A549 (cell line): ENCODE measurements around the gene PREX1. TPM values are rescaled to one million over a fixed set of nuclear protein-coding genes. Genes with fewer than 3 reads are reported as not detected.

Experiments
- ATAC-seq, 2 experiments: fragments of 200-7000 bp in 1 of 2; fragments of >200 bp in 1 of 2; cut with Nextera tagmentation in 1 of 2; cut with Tn5 transposase in 1 of 2; 3 replicates each; pipeline versions ENCODE4 v1.8.0 to v1.9.1; 2018 to 2020; ENCODE audit warnings: mild to moderate bottlenecking in 1 of 2, moderate library complexity in 1 of 2
- CTCF ChIA-PET: fragments of 300-600 bp; sonication (Branson Sonifier 250); formaldehyde crosslinking; extraction: SDS; loops from one replicate; lab custom pipeline; 2021; ENCODE audit warnings: antibody characterized with exemption, inconsistent platforms; lab: Yijun Ruan, JAX
- POLR2A ChIA-PET: fragments of 350-600 bp; formaldehyde crosslinking; extraction: SDS; loops from one replicate; lab custom pipeline; 2021; ENCODE audit warnings: antibody characterized with exemption, inconsistent platforms; lab: Yijun Ruan, JAX
- DNase-seq, 2 experiments: peaks; one replicate each; pipeline versions ENCODE4 v3.0.0 to v3.0.0-alpha.2; 2011 to 2016; ENCODE audit warnings: low read depth in 1 of 2, low spot score in 1 of 2
- FAIRE-seq: peaks from 2 replicates; lab custom pipeline; 2011; peaks lifted over from hg19 to GRCh38; lab: Jason Lieb, UNC
- H3K27ac ChIP-seq, 2 experiments: fragments of >200 bp; sonication (Bioruptor Twin); formaldehyde crosslinking; 3 replicates each; pipeline ENCODE4 v1.5.1; 2016 to 2017
- H3K4me1 ChIP-seq: fragments of >200 bp; sonication (Bioruptor Twin); formaldehyde crosslinking; 3 replicates; pipeline ENCODE4 v1.6.1; 2016
- H3K4me2 ChIP-seq: fragments of >200 bp; sonication (Bioruptor Twin); formaldehyde crosslinking; 3 replicates; pipeline ENCODE4 v1.6.1; 2016
- H3K4me3 ChIP-seq: fragments of >200 bp; sonication (Bioruptor Twin); formaldehyde crosslinking; 3 replicates; pipeline ENCODE4 v1.5.1; 2016
- H3K9me3 ChIP-seq: fragments of >200 bp; sonication (Bioruptor Twin); formaldehyde crosslinking; 3 replicates; pipeline ENCODE4 v1.6.1; 2016
- ATOH8 ChIP-seq: fragments of 250-450 bp; sonication (Bioruptor Pico); IDR thresholded peaks from 2 replicates; pipeline ENCODE4 v1.5.0; 2020; ENCODE audit warnings: low read depth, mild to moderate bottlenecking, moderate library complexity
- BCL3 ChIP-seq: fragments of >200 bp; sonication (Bioruptor Twin); formaldehyde crosslinking; IDR thresholded peaks from 3 replicates; pipeline ENCODE4 v1.6.1; 2016
- BHLHE40 ChIP-seq: IDR thresholded peaks from 2 replicates; pipeline ENCODE4 v1.6.1; 2012; ENCODE audit warnings: low read depth, low read length, inconsistent platforms
- CHD4 ChIP-seq: fragments of 200-600 bp; sonication (generic); IDR thresholded peaks from 2 replicates; pipeline ENCODE4 v1.6.1; 2016; ENCODE audit warnings: antibody characterized with exemption, mild to moderate bottlenecking, borderline replicate concordance
- FOSB ChIP-seq: fragments of 250-450 bp; sonication (Bioruptor Pico); IDR thresholded peaks from 2 replicates; pipeline ENCODE4 v1.5.0; 2020; ENCODE audit warnings: mild to moderate bottlenecking, moderate library complexity
- FOXS1 ChIP-seq: fragments of 250-450 bp; sonication (Bioruptor Pico); IDR thresholded peaks from 2 replicates; pipeline ENCODE4 v1.5.0; 2020; ENCODE audit warnings: mild to moderate bottlenecking, moderate library complexity
- HES2 ChIP-seq: fragments of >200 bp; sonication (Bioruptor Twin); formaldehyde crosslinking; IDR thresholded peaks from 2 replicates; pipeline ENCODE4 v1.6.1; 2016
- HEYL ChIP-seq: fragments of 250-450 bp; sonication (Bioruptor Pico); IDR thresholded peaks from 2 replicates; pipeline ENCODE4 v1.8.0; 2021; ENCODE audit warnings: mild to moderate bottlenecking, moderate library complexity
- HMGXB4 ChIP-seq: fragments of 250-450 bp; sonication (Bioruptor Pico); IDR thresholded peaks from 2 replicates; pipeline ENCODE4 v1.5.0; 2021; ENCODE audit warnings: mild to moderate bottlenecking, moderate library complexity, borderline replicate concordance
- HOXB13 ChIP-seq: fragments of 250-450 bp; sonication (Bioruptor Pico); IDR thresholded peaks from 2 replicates; pipeline ENCODE4 v1.5.0; 2020; ENCODE audit warnings: low read depth, mild to moderate bottlenecking, moderate library complexity
- HOXB5 ChIP-seq: fragments of 250-450 bp; sonication (Bioruptor Pico); IDR thresholded peaks from 2 replicates; pipeline ENCODE4 v1.5.0; 2020; ENCODE audit warnings: mild to moderate bottlenecking, moderate library complexity
- JUN ChIP-seq, 2 experiments: fragments of >200 bp; sonication (Bioruptor Twin); formaldehyde crosslinking; IDR thresholded peaks; 2 replicates in 1 of 2; 3 replicates in 1 of 2; pipeline ENCODE4 v1.6.1; 2016 to 2017
- JUNB ChIP-seq: fragments of >200 bp; sonication (Bioruptor Twin); formaldehyde crosslinking; IDR thresholded peaks from 2 replicates; pipeline ENCODE4 v1.6.1; 2016
- KDM1A ChIP-seq: fragments of 200-600 bp; sonication (generic); IDR thresholded peaks from 2 replicates; pipeline ENCODE4 v1.6.1; 2016; ENCODE audit warnings: low read depth, mild to moderate bottlenecking
- PHF8 ChIP-seq: fragments of 200-600 bp; sonication (generic); IDR thresholded peaks from 2 replicates; pipeline ENCODE4 v1.6.1; 2016; ENCODE audit warnings: low read depth, mild to moderate bottlenecking, antibody characterized with exemption, moderate library complexity, borderline replicate concordance
- POLR2AphosphoS2 ChIP-seq: conservative IDR thresholded peaks from 2 replicates; pipeline ENCODE4 v1.6.1; 2012; ENCODE audit warnings: low read length, improper control_type of control experiment, inconsistent platforms
- RAD21 ChIP-seq, 2 experiments: fragments of >200 bp in 1 of 2; sonication (Bioruptor Twin) in 1 of 2; formaldehyde crosslinking in 1 of 2; IDR thresholded peaks in 1 of 2; conservative IDR thresholded peaks in 1 of 2; 2 replicates in 1 of 2; 3 replicates in 1 of 2; pipeline ENCODE4 v1.6.1; 2012 to 2018; ENCODE audit warnings: inconsistent platforms in 1 of 2
- RCOR1 ChIP-seq: fragments of 150-350 bp; IDR thresholded peaks from 2 replicates; pipeline ENCODE4 v1.6.1; 2014; ENCODE audit warnings: antibody characterized with exemption, low read length, low read depth
- RFX5 ChIP-seq: fragments of 450-650 bp; IDR thresholded peaks from 2 replicates; pipeline ENCODE4 v1.7.1; 2014; ENCODE audit warnings: antibody characterized with exemption, mild to moderate bottlenecking, moderate library complexity
- SMC3 ChIP-seq: fragments of >200 bp; sonication (Bioruptor Twin); formaldehyde crosslinking; IDR thresholded peaks from 3 replicates; pipeline ENCODE4 v1.6.1; 2018; ENCODE audit warnings: inconsistent platforms
- SREBF2 ChIP-seq: fragments of 450-650 bp; IDR thresholded peaks from 2 replicates; pipeline ENCODE4 v1.6.1; 2014; ENCODE audit warnings: mild to moderate bottlenecking, moderate library complexity
- TP53 ChIP-seq: fragments of 250-450 bp; sonication (Bioruptor Pico); IDR thresholded peaks from 2 replicates; pipeline ENCODE4 v1.5.0; 2021; ENCODE audit warnings: mild to moderate bottlenecking, moderate library complexity
- ZNF302 ChIP-seq: fragments of 250-450 bp; sonication (Bioruptor Pico); IDR thresholded peaks from 2 replicates; pipeline ENCODE4 v1.9.0; 2021; ENCODE audit warnings: inconsistent platforms, mild to moderate bottlenecking, moderate library complexity
- WGBS: methylation state at CpG from one replicate; pipeline ENCODE4 v1.1.6; 2017; ENCODE audit errors: missing lambda C conversion rate; 5-methylcytosine and 5-hydroxymethylcytosine counted together
- polyA plus RNA-seq, 4 experiments: library from polyadenylated mRNA; depleted of rRNA in 3 of 4; stranded (reverse); fragments of >200 nt; fragmentation: RNase III in 1 of 4; extraction: RNeasy Plus Mini Kit Qiagen cat#74134 plus additional on column Dnase treatment in 1 of 4; gene quantifications; 2 replicates in 3 of 4; 3 replicates in 1 of 4; pipeline ENCODE4 v1.2.3, GENCODE V29; 2011 to 2017

Gene PREX1
- polyA plus RNA-seq, 2 of the 4 experiments (the other 2 are of a cell fraction), result 3.6 to 4.2 TPM

GRCh38 chr20:48804300-48804980 lies 23.4 kb downstream of the PREX1 start:
- ChIA-PET POLR2A (no interaction called here), CTCF (interaction anchor here (0.7 to 1.1 kb wide), 3 partner anchors 13 to 101 kb away, joined by 3 to 4 read pairs (median 3); no protein-coding TSS in a partner anchor)
- H3K4me1 ChIP-seq, result no peaks in the 10 kb centered on the region
- peaks cover 25% of the 10 kb centered on the region for H3K9me3 ChIP-seq
- FAIRE-seq (no peak), DNase-seq (no peak), ATAC-seq (no peak)
- H3K4me3 ChIP-seq, result no peak overlapping the region
- no peak overlapping the region for H3K27ac ChIP-seq
- TF ChIP-seq SMC3, result no peak
- no peak for TF ChIP-seq FOXS1
- TF ChIP-seq RAD21 (conservative IDR thresholded peaks at IDR 0.05 in 1 of 2, IDR thresholded peaks at IDR 0.05 in 1 of 2), result no peak
- no peak for TF ChIP-seq JUNB
- no peak for TF ChIP-seq HOXB13
- no peak for TF ChIP-seq BCL3
- TF ChIP-seq HOXB5 (CRISPR knock-in tag), result no peak
- no peak for TF ChIP-seq SREBF2
- no peak for TF ChIP-seq ZNF302 (CRISPR knock-in tag)
- TF ChIP-seq TP53 (CRISPR knock-in tag), result no peak
- TF ChIP-seq PHF8, result no peak
- no peak for TF ChIP-seq ATOH8
- TF ChIP-seq KDM1A, result no peak
- no peak for TF ChIP-seq HMGXB4 (CRISPR knock-in tag)
- no peak for TF ChIP-seq HES2
- no peak overlapping the region for H3K4me2 ChIP-seq
- WGBS, result 83% methylated on average over 16 of the region's 16 CpGs

- no peak overlapping the region for H3K4me3 ChIP-seq
- CTCF ChIA-PET, result interaction anchor here (0.6 to 2.1 kb wide), 5 partner anchors 10 to 101 kb away, joined by 3 to 7 read pairs (median 4); partner anchors contain the start of gene PREX1
- H3K4me1 ChIP-seq, result no peaks in the 10 kb centered on the region
- TF ChIP-seq BHLHE40, result no peak
- TF ChIP-seq FOSB (CRISPR knock-in tag), result no peak
- no peak for TF ChIP-seq RFX5
- no peak for TF ChIP-seq POLR2AphosphoS2
- no peak for TF ChIP-seq CHD4
- no peak for TF ChIP-seq TP53 (CRISPR knock-in tag)
- TF ChIP-seq FOXS1, result no peak
- TF ChIP-seq JUN (IDR thresholded peaks at IDR 0.05), result no peak
- no peak for TF ChIP-seq HEYL
- no peak for TF ChIP-seq RCOR1
- TF ChIP-seq, all 56 proteins: peak for 0
- ATAC-seq, result no peak
- POLR2A ChIA-PET, result no interaction called here
- DNase-seq, result no peak
- Histone ChIP-seq H3K9me3 (peaks cover 19% of the 10 kb centered on the region), H3K27ac (no peak overlapping the region), H3K4me2 (no peak overlapping the region)
- FAIRE-seq, result no peak
- 76% methylated on average over 10 of the region's 10 CpGs for WGBS
Measured at GRCh38 chr20:48803176-48804053, 24.4 kb downstream of the PREX1 start.
